ENCODE measurements around the gene PRAMEF2.
"Not testable (repeated sequence)": the region's sequence is repeated elsewhere in the genome, so short reads cannot be mapped to it uniquely, and the experiment has no call there.

PRAMEF2 gene

GRCh38 chr1:12856786-12857185 is at the start of gene PRAMEF2:
PRAMEF2 (plus strand) TSS chr1:12857086; CDS start chr1:12859010, 1,924 bp downstream.
- DNase-seq, result not testable (repeated sequence)

GRCh38 chr1:12809933-12810332 is 47.0 kb upstream of the PRAMEF2 start:
- no peak for DNase-seq

GRCh38 chr1:12810691-12811408 is 46.0 kb upstream of the PRAMEF2 start:
- DNase-seq, result no peak

GRCh38 chr1:12811409-12811784 is 45.5 kb upstream of the PRAMEF2 start:
- DNase-seq, result no peak

- DNase-seq, result not testable (repeated sequence)
Measured at GRCh38 chr1:12819061-12819460, 37.8 kb upstream of the PRAMEF2 start.

- not testable (repeated sequence) for DNase-seq
Measured at GRCh38 chr1:12831310-12831709, 25.6 kb upstream of the PRAMEF2 start, which contains the start of gene PRAMEF11. PRAMEF11 (minus strand) TSS chr1:12831410; CDS start chr1:12828789, 2,621 bp downstream.

- DNase-seq, result not testable (repeated sequence)
Measured at GRCh38 chr1:12833251-12833650, 23.6 kb upstream of the PRAMEF2 start.

GRCh38 chr1:12848620-12849019 is 8.3 kb upstream of the PRAMEF2 start, which contains the start of gene HNRNPCL1:
HNRNPCL1 (minus strand) TSS chr1:12848720; CDS start chr1:12848289, 431 bp downstream.
- not testable (repeated sequence) for DNase-seq

GRCh38 chr1:12851779-12852178 is 5.1 kb upstream of the PRAMEF2 start:
- DNase-seq, result no peak

GRCh38 chr1:12863131-12863880 is 6.4 kb downstream of the PRAMEF2 start:
- not testable (repeated sequence) for DNase-seq

GRCh38 chr1:12878453-12878852 is 21.6 kb downstream of the PRAMEF2 start:
- DNase-seq, result not testable (repeated sequence)

- DNase-seq, result not testable (repeated sequence)
Measured at GRCh38 chr1:12886101-12886500, 29.2 kb downstream of the PRAMEF2 start, which contains the start of gene PRAMEF4. PRAMEF4 (minus strand) TSS chr1:12886201; CDS start chr1:12883394, 2,807 bp downstream.

GRCh38 chr1:12898170-12898569 is 41.3 kb downstream of the PRAMEF2 start, which contains the start of gene PRAMEF10:
PRAMEF10 (minus strand) TSS chr1:12898270; CDS start chr1:12895847, 2,423 bp downstream.
- DNase-seq, result not testable (repeated sequence)

GRCh38 chr1:12899186-12899585 is 42.3 kb downstream of the PRAMEF2 start:
- DNase-seq, result not testable (repeated sequence)

GRCh38 chr1:12903793-12904572 is 47.1 kb downstream of the PRAMEF2 start:
- DNase-seq, result not testable (repeated sequence)

Data from Kasumi-1 (cell line).